RKO (cell line): ENCODE results near the gene F2RL1.
A peak's percentile ranks its signal among the peaks of the same experiment; 100 is the strongest.
"Not testable (repeated sequence)": the region's sequence is repeated elsewhere in the genome, so short reads cannot be mapped to it uniquely, and the experiment has no call there.

Source experiments
- DNase-seq: peaks from one replicate; pipeline ENCODE4 v3.0.0-alpha.2; 2016; ENCODE audit warnings: low spot score

F2RL1 gene

GRCh38 chr5:76818844-76819831 lies at the start of gene F2RL1:
F2RL1 (plus strand) TSS chr5:76819030; CDS start chr5:76819183, 153 bp downstream.
- DNase-seq: peak; percentile 25

GRCh38 chr5:76771041-76771440 lies 47.8 kb upstream of the F2RL1 start:
- DNase-seq: not testable (repeated sequence)

- DNase-seq: no peak
Measured at GRCh38 chr5:76771705-76772405, 47.0 kb upstream of the F2RL1 start.

DNA sequence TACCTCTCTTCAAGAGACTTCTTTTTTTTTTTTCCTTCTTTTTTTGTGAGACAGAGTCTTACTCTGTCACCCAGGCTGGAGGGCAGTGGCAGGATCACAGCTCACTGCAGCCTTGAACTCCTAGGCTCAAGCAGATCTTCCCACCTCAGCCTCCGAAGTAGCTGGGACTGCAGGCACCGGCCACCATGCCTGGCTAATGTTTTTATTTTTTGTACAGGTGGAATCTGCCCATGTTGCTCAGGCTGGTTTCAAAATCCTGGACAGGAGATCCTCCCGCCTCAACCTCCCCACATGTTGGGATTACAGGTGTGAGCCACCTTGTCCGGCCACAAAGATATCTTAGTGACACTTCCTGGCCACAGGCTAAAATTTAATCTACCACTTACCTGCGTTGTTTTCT lies 42.9 kb upstream of the F2RL1 start:
- DNase-seq: no peak

GRCh38 chr5:76776391-76776790 lies 42.4 kb upstream of the F2RL1 start:
- no peak for DNase-seq

- DNase-seq: not testable (repeated sequence)
Measured at GRCh38 chr5:76780616-76781015, 38.2 kb upstream of the F2RL1 start.

- DNase-seq: no peak
Measured at GRCh38 chr5:76781775-76782174, 37.1 kb upstream of the F2RL1 start.

DNA sequence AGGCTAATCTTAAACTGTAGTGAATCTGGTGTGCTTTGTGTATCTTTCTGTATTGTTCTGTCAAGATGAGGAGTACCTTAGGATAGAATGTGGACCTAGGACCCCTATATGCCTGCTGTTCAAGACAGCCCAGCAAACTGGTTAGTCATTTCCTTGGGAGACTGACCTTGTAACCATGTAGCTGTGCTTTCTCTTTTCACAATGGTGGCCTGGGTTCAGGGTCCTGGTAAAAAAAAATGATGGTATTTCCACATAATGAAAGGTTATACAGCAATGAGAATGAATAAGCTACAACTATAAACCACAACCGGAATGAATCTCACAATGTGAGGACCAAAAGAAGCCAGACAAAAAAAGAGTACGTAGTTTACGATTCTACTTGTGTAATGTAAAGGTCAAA lies 36.4 kb upstream of the F2RL1 start:
- DNase-seq: no peak

DNA sequence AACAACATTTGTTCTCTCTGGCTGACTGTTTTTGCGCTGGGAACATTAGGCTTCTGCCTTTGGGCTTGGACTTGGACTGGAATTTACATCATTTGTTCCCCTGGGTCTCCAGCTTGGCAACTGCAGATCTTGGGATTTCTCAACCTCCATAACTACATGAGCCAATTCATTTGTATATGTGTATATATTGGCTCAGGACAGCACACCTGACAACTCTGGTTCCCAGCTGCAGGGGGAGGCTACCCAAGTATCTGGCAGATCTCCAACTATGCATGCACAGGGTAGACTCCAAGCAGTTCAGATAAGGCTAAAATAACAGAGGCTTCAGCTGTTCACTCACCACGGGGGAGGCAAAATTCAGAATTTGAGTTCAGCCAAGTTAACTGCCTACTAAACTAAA lies 31.6 kb upstream of the F2RL1 start:
- no peak for DNase-seq

- no peak for DNase-seq
Measured at GRCh38 chr5:76788362-76788761, 30.5 kb upstream of the F2RL1 start.

- not testable (repeated sequence) for DNase-seq
Measured at GRCh38 chr5:76789275-76789674, 29.6 kb upstream of the F2RL1 start.

DNA sequence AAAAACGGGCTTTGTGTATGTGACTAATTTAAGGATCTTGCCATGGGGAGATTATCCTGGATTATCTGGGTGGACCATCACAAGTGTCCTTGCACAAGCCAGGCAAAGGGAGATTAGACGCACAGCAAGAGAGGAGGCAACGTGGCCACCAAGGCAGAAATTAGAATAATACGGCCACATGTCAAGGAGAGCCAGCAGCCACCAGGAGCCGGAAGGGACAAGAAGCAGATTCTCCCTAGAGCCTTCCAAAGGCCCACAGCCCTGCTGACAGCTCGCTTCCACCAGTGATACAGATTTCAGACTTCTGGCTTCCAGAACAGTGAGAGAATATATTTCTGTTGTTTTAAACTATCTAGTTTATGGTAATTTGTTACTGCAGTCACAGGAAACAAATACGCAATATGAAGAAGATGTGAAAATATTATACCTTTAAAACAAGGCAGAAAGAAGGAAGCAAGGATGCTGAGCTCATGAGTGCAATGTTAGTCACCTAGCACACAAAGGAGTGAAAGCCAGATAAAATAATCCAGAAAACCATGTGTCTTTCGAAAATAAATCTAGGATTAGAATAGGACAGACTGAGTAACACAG lies 28.7 kb upstream of the F2RL1 start:
- peak; percentile 74 for DNase-seq

DNA sequence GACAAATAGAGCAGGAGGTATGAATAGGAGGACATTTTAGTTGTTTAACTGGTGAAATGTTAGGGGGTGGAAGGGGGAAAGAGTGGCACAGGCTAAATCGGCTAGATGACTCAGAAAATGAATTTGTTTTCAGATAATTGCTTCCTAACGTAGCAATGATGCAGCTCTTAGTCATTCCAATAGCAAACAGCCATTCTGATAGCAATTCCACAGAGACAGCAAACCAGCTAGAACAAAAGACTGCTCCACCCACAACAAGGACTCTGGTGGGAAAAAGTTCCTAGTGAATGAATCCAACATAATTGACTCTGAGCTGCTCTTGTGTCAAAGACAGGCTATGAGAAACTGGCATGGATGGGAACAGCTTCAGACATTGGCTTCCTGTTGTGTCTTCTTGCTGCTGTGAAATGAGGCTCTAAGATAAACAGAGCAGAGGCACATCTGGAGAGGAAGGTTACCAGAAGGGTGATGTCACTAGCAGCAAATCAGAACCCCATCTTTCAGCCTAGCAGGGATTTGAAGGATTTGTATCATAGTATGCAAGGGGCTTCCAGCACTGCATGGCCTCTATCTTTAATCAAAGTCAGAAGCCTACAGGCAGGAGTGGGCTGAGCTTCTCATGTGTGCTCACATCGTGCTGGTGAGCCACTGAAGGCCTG lies 28.1 kb upstream of the F2RL1 start:
- peak; percentile 96 for DNase-seq

- no peak for DNase-seq
Measured at GRCh38 chr5:76791461-76791860, 27.4 kb upstream of the F2RL1 start.

- no peak for DNase-seq
Measured at GRCh38 chr5:76794871-76795270, 24.0 kb upstream of the F2RL1 start.

DNA sequence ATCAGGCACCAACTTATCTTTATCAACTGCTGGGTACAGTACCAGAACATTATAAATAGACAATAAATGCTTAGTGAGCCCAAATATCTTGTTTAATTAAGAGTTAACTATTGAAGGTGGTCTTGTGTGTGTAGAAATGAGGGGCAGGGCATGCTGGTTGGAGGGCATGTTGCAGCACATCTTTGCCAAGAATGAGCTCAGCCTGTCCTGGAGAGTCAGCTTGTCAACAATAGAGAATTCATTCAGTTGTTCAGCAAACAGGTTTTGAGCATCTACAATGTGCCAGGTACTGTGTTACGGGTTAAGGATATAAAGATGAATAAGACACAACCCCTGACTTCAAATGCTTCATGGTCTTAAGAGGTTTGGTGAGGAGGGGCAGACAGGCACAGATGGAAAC lies 19.2 kb upstream of the F2RL1 start:
- no peak for DNase-seq

DNA sequence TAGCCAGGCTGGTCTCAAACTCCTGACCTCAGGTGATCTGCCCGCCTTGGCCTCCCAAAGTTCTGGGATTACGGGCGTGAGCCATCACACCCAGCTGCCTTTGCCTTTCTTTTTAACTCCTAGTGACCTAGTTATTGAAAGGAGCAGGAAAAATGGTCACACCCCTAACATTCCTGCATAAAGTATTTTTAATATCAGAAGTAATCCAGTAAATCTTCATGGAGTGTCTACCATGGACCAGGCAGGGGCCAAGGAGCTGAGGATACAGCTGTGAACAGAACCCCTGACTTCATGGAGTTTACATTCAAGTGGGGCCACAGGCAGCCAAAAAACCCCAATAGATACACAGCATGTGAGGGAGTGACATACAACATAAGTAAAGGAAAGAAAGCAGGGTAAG lies 18.3 kb upstream of the F2RL1 start:
- DNase-seq: no peak

- no peak for DNase-seq
Measured at GRCh38 chr5:76801159-76801802, 17.5 kb upstream of the F2RL1 start.

DNA sequence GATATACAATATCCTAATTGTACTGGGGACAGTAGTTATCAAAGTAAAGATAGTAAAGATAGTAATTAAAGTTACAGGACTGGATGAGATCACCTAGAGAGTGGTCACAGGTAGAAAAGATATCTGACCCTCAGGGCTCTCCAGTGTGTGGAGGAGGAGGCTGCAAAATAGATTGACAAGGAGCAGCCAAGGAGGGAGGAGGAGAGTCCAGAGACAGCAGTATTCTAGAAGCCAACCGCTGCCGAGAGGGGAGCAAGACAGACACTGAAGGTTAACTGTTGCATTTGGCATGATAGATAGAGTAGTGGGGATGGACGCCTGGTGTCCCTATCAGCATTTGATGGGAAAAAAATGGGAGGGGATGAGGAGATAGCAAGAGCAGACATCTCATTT lies 17.0 kb upstream of the F2RL1 start:
- DNase-seq: no peak

- DNase-seq: no peak
Measured at GRCh38 chr5:76804266-76804665, 14.6 kb upstream of the F2RL1 start.

DNA sequence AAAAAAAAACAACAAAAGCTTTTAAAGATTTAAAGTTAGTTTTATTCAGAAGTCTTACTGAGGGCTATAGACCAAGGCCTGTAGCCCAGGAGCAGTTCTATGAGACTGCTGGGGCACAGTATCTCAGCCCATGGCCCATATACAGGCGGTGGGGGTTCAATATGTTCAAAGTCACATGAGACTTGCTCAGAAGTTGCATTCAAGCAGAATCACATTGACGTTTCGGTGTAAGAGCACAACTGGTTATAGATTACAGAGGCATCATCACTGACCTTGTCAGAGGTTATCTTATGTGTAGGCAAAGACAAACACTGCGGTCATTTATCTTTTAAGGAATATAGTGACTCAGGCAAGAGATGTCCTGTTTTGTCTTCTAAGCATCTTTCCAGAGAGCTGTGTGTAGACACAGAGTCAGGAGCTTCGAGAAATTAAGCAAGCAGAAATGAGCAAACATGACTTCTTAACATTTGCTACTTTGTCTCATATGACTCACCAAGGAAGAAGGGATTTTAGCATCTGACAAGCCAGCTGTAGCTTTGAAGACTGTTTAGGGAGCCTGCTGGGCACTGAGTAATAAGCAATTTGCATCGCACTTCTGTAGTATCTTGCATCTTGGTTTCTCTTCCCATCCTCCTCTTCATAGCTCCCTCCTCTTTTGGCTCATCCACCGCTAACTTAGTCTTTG lies 12.9 kb upstream of the F2RL1 start:
- peak; percentile 79 for DNase-seq
